C1 segment of cervical spinal cord (tissue), 14 donors: Measurements from ENCODE around the gene GPR156.
A peak's percentile ranks its signal among the peaks of the same experiment; 100 is the strongest.
"Not testable (repeated sequence)": the region's sequence is repeated elsewhere in the genome, so short reads cannot be mapped to it uniquely, and the experiment has no call there.

Experiments
- DNase-seq, 14 donors: peaks; one replicate each; lab custom pipeline; 2025; lab: John Stamatoyannopoulos, UW

GPR156 gene

DNA sequence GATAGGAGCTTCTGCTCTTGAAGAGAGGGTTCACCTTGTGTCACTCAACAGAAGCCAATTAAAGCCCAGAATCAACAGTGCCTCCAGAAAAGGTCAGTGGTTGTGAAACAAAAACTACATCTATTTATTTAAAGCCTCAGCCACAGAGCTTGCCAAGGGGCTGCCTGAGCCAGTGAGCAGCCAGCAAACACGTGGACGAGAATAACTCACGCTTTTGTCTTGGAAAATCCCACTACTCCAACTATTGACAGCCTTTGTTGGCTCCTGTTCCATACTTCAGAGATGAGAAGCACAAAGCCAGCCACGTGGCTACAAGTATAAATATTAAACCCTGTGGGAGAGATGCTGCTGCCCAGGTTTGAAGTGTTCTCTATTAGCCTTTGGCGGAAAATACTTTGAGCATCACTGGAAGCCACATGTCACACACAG, 10.3 kb downstream of the GPR156 start:
- DNase-seq, result peak in 1 of 14 donors; percentile 16

DNA sequence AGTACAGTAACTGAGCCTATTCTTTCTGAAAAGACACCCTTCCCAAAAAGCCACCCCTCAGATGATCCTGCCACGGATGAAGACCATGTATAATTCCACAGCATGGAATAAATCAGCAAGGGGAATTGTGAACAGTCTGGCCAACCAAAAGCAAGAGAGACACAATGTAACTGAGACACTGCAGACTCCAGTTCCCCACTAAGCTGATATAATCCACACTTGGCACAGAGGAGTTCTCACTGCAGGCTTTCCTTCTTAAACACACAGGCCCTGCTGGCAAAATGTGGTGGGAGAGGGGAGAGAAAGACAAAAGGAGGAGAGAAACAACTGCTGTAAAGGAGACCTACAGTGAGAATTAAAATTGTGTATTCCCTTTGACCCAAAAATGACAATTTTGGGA, 12.7 kb downstream of the GPR156 start:
- DNase-seq, result no peak

DNA sequence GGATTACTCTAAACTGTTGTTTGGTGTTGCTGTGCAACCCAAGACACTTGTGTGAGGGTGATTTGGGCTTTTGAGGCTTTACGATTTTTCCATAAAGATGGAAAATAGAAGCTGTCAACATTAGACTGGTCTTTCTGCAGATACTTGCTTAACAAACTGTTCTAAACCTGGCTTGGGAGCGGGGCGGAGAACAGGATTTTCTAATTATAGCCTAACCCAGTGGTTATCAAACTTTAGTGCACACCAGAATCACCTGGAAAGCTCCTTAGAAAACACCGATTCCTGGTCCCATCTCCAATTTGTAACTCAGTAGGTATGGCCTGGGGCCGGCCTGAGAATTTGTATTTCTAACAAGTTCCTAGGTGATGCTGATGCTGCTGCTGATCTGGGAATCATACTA, 19.0 kb downstream of the GPR156 start:
- DNase-seq, result no peak

DNA sequence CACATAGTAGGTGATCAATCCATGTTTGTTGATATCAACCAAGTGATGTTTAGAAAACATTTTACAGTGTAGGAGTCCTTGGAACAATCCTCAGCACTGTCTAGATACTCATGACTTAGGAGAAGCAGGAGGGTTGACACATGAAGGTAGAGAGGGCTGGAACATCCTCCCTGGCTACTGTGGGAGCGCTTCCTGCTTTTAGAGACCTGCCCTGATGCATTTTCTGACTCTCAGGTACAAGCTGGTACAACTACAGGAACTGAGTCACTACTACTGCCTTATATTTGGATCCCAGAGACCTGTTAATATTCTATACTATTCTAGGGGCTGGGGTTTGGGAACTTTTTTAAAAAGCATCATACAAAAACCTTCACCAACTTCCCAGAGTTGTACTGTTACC, 20.1 kb downstream of the GPR156 start:
- DNase-seq, result no peak

DNA sequence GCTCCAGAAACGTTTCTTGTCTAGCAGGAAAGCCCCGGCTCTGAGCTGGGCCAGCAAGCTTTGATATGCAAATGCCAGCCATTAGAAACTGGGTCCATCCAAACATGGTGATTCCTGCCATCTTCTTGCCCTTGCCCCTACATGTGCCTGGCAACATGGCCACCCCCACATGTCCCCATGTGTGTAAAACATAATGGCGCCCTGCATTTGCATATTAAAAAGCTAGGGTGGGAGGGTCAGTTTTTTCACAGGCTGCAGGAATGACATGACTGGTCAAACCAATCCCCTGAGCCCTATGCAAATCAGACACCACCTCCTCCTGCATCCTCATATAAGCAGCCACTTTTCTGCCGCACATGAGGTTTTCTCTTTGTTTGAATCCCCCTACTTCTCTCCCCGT, 21.2 kb downstream of the GPR156 start:
- no peak for DNase-seq

DNA sequence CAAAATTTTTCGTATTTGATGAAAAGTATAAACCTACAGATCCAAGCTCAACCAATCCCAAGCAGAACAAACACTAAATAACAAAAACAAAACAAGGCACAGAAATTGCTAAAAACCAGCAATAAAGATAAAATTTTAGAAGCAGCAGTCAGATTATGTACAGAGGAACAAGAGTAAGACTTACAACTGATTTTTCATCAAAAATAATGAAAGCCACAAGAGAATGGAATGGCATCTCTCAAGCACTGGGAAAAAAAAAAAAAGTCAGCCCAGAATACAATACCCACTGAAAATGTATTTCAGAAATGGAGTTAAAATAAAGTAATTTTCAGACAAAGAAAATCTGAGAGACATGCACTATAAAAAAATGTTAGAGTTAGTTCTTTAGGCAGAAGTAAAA, 27.0 kb downstream of the GPR156 start:
- DNase-seq, result no peak

DNA sequence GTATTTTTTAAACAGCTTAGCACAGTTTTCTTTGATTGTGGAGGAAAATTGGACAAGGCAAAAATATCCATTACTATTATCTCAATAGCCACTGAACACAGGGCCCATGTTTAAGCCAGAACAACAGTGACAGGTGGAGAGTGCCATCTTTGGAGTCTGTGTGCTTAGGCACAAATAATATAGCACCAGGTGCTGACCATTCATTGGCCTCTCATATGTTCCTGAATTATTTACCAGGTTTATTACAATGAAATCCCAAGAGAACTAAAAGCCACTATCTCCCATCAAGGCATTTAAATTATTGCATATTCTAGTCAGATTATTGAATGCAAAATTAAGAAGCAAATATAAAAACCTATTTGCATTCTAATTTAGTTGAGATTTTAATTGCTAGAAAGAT, 39.6 kb downstream of the GPR156 start:
- DNase-seq, result no peak

DNA sequence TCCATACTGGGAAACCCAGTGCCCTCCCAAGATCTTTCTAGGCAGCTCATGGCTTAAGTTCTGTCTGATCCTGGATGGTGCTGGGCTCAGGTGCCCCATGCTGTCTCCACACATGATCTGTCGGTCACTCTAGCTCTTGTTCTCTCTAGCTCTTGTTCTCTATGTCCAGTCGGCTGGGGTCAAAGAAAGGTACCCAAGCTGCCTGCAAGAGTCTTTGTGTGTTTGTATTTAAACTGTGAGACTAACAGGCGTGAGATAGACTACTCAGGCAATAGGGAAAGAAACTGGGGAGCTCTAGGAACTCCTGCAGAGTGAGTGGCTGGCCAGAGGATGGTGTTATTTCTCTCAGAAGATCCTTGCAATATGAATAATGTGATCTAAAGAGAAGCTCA, 40.2 kb downstream of the GPR156 start:
- DNase-seq, result no peak

DNA sequence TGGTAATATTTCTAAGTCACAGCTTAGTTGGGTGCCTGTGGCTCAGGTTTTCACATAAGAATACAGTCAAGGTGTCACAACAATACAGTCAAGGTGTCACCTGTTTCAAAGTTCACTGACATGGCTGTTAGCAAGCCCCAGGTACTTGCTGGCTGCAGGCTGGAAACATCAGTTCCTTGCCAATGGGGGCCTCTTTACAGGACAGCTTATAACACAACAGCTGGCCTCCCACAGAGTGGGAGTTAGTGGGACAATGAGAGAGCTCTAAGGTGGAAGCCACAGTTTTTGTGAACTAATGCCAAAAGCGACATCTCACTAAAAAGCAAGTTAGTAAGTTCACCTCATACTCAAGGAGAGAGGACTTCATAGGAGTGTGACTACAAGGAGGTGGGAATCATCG, 45.4 kb downstream of the GPR156 start:
- DNase-seq, result no peak

DNA sequence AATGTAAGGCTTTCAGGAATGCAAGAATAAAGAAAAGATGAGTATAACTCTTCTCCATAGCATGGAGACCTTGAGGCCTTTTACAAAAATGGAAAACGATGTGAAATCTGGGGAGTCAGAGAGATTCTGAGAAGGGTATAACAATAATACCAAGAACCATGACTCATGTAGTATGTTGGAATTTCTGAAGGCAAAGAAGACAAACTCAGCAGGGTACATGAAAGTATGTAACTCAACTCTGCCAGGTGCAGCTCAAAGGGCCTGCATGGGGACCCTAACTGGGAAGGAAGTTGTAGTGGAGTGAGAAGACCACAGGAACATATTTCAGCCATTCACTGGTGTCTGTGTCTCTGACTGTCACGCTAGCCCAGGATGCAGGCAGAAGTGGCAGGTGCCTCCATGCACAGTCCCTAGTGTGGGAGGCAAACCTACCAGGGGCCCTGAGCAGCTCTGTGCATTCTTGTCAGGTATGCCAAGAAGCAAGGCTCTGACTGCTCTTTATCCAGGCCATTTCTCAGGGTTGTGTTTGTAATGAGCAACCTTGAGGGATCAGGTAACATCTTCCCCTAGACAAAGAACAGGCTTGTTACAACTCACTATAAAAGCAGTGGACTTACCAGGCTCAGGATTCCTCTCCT, 57.2 kb downstream of the GPR156 start:
- no peak for DNase-seq

DNA sequence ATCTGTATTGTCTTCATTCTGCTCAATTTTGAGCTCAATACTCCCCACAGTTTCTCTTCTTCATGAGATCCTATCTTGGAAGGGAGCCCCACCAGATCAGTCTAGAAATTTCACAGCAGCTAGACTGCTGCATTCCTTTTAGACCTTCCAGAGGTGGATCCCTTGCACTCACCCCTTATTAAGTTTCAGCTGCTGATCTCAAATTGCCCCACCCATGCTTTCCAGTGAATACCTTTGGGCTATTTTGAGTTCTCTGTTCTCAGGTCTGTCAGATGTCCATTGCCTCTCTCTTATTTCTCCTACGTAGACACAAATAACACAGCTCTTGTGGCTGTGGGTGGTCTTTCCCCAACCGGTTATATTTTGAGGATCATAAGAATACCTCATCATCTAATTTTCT, 60.8 kb downstream of the GPR156 start:
- no peak for DNase-seq

DNA sequence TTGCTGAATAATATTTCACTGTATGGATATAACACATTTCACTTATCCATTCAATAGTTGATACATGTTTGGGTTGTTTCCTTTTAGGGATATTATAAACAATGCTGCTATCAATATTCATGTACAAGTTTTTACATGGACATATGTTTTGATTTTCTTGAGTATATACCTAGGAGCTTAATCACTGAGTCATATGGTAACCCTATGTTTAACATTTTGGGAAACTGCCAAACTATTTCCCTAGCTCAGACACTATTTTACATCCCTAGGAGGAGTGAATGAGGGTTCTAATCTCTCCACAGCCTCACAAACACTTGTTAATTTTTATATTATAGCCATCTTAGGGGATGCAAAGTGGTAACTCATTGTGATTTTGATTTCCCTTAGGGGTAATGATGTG, 66.0 kb downstream of the GPR156 start:
- no peak for DNase-seq

DNA sequence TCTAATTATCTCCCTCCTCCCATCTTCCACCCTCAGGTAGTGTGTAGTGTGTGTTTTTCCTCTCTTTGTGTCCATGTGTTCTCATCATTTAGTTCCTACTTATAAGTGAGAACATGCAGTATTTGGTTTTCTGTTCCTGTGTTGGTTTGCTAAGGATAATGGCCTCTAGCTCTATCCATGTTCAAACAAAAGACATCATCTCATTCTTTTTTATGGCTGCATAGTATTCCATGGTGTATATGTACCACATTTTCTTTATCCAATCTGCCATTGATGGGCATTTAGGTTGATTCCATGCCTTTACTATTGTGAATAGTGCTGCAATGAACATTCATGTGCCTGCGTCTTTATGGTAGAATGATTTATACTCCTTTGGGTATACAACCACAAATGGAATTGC, 68.4 kb downstream of the GPR156 start:
- not testable (repeated sequence) for DNase-seq

DNA sequence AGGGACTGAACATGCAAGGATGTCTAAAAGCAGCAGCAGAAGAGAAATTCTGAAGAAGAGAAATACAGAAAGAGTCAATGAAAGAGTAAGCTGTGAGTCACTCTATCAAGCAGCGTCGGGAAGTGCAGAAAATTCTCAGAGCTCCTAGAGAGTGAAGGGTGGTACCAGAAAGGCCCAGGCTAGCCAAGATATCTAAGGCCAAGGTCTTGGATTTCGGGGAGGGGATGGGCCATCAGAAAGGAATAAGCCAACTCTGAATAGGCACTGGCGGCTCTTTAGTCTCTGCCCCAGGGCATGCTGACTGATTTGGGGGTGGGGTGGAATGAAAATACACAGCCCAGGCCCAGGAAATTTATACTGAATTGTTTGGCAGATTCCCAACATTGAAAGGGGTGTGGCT, 70.8 kb downstream of the GPR156 start:
- peak in 2 of 14 donors; percentile 12 to 30 for DNase-seq

DNA sequence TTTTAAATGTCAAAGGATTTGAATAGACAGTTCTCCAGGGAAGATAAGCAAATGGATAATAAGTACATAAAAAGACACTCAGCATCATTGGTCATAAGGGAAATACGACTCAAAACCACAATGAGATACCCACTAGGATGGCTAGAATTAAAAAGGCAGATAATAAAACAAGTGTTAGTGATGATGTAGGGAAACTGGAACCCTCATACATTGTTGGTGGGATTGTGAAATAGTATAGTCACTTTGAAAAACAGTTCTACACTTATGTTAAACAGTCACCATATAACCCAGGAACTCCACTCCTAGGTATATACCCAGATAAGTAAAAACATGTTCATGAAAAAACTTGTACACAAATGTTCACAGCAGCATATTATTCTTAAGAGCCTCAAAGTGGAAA, 72.5 kb downstream of the GPR156 start:
- no peak for DNase-seq

DNA sequence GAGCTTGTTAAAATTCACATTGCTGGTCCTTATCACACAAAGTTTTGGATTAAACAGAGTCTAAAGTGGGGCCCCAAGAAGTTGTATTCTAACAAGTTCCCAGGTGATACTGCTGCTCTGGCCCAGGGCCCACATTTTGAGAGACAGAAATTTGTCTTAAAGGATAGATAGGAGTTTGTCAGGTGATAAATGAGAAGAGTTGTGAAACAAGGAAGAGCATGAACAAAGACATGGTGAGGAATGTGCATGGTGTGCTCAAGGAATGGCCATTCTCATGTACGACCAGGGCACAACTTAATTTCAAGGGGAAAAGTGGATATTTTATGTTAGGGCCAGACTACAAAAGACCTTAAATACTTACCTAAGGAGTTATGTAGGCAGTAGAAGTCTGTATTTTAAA, 75.6 kb downstream of the GPR156 start:
- no peak for DNase-seq

DNA sequence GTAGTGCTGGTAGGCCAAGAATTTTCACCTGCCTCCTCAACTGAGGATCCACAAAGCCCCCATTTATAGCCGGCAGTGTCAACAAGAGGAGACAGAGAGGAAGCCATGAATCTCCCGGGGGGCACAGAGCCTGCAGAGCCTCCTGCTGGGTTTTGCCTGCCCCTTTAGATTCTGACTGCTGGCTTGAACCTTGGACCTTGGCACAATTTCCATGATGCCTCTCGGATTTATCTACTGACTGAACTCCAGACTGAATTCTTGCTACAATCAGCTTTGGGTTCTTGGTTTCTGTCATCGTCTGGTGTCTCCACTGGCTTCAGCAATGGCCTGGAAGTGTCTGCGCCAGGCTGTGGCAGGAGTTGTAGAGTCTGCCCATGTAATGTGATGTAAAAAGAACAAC, 80.7 kb downstream of the GPR156 start:
- no peak for DNase-seq

DNA sequence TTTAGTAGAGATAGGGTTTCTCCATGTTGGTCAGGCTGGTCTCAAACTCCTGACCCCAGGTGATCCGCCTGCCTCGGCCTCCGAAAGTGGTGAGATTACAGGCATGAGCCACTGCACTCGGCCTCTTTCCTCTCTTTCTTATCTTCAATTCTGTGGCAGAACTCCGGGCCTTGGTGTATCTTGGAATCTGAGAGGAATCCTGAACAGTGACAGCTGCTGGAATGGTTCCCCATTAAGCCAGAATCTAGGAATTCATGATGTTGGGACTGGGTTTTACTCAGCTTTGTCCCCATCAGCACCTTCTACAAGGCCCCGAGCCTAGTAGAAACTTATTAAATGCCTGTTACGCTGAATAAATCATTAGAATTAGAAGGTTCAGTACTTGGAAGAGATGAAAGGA, 81.4 kb downstream of the GPR156 start:
- DNase-seq, result no peak

DNA sequence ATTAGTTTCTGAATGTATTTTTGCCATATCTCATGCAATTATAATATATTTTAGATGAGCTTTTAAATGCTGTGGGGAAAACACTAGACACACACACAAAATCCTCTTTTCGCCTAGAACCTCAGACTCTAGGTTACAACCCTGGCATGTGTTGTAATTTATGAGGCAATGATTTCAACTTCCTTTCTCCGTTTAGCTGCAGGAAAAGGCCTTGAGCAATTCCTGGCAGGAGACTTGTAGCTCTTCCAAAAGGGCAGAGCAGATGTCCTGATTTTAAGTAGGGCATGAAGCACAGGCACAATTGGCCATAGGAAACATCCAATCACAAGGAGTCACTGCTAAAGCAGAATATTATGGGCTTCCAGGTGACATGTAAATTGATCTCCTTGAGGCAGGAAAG, 82.0 kb downstream of the GPR156 start:
- peak in 6 of 14 donors; percentile 5 to 93 (median 10) for DNase-seq

DNA sequence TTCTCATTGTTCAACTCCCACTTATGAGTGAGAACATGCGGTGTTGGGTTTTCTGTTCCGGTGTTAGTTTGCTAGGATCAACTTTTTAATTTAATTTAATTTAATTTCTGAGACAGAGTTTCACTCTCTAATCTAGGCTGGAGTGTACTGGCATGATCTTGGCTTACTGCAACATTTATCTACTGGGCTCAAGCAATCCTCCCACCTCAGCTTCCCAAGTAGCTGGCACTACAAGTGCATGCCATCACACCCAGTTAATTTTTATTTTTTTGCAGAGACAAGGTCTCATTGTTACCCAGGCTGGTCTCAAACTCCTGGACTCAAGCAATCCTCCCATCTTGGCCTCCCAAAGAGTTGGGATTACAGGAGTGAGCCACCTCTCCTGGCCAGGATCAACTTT, 82.7 kb downstream of the GPR156 start:
- no peak for DNase-seq

DNA sequence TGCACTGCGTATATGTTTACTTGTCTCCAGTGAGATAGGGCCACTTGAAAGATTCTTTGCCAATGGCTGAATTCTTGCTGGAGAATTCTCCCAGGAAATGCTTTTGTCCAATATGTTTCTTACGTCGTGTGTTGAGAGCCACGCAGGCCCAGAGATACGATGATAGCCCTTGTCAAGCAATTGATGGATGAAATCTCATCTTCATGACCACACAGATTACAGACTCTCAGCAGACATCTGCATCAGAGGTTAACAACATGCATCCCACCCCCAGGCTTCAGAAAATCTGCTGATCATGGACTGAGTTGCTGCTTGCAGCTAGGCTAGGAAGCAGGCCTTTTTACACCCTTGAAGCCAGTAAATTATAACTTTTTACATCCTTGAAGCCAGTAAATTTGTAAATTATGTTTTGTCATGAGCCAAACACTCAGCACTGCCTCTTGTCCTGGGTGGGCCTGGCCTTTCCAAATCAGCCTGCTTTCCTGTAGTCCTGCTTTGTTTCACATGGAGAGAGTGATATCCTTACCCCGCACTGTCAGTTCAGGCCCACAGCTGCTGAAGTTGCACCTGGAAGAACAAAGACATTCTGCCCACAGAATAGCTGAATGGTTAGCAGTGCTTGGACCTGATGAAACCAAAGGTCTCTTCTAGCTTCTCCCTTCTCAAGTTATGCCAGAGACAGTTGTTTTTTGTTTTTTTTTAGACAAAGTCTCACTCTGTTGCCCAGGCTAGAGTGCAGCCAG, 84.4 kb downstream of the GPR156 start:
- no peak for DNase-seq

DNA sequence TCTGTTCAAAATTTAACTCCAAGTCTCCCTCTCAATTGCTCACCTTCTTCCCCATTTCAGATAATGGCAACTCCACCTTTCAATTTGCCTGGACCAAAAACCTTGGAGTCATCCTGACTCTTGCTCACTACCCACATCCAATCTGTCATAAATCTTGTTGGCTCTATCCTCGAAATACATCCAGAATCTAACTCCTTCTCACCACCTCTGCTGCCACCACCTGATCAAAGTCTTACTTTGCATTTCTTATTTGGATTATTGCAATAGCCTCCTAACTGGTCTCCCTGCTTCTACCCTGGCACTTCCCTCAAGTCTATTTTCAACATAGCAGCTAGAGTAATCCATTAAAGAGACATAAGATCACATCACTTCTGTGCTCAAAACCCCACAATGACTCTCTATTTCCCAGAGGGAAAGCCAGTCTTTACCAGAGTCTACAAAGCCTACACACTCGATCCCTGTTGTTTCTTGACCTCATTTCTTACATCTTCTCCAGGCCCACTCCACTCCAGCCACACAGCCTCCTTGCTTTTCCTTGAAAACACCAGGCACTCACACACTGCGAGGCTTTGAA, 86.6 kb downstream of the GPR156 start:
- DNase-seq, result peak in 1 of 14 donors; percentile 21

DNA sequence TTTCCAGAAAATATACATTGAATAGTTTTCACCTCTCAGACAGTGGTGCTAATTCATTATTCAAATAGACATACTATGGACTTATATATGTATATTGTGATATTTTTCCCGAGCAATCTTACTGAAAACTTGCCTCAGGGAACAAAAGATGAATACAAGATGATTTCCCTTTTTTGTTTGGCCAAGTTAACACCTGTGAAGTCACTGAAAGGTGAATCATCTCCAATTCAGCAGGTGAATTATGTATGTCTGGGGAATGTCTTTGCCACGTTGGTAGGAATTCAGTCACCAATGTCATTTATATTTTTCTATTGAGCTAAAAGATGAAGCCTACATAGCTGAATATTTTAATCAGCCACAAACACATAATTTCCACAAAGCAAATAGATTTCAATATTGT, 88.2 kb downstream of the GPR156 start:
- no peak for DNase-seq
